NCI-H146 (cell line): ENCODE measurements around the gene APLP2.

ENCODE experiments used
- DNase-seq: peaks from one replicate; lab custom pipeline; 2025; lab: John Stamatoyannopoulos, UW

The APLP2 gene

DNA sequence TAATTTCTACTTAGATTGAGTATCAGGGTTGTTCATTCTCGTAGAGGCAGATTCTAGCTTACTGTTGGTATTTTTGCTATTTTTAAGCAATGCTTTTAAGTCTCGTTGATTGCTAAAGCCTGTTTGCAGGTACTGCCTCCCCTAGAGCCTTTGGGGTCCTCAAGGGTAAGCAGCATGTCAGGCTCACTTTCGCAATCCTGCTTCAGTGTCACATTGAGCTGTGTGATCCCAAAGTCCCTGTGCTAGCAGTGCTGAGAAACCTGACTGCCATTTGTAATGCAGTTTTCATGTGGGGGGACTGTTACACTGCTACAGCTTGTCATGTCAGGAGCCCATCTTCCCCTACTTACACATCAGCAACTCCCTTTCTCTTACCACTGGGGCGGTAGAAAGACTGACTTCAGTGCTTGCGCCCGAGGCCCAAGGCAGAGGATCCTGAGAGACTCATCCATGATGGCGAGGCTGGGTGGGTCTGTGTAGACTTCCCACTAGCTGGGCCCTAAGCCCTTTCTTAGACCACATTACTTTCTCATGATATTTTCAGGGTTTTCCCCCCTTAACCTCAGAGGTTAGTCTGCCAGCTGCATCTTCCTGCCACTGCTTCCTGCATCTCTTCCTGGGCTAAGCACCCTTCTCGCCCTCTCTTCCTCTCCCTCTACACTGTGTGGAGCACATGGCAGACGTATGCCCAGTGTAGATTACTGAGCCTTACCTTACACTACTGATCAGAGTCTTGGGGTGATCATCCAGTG, 49.1 kb downstream of the APLP2 start:
- no peak for DNase-seq

DNA sequence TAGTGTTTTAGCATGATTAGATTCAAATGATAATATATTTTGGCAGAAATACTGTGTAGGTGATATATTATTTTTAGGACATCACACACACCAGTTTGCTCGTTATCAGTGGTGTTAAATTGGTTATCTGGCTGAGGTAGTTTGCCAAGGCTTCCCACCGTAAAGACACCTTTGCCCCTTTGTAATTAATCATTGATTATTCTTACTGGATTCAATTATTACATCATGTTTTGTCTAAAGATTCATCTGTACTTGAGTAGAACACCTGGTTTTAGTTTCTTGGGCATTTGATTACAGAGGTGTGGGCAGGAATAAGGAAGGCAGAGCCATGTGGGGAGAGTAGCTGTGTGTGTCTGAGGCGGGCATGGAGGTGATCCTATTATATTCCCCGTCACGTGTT, 50.4 kb downstream of the APLP2 start:
- DNase-seq = no peak

DNA sequence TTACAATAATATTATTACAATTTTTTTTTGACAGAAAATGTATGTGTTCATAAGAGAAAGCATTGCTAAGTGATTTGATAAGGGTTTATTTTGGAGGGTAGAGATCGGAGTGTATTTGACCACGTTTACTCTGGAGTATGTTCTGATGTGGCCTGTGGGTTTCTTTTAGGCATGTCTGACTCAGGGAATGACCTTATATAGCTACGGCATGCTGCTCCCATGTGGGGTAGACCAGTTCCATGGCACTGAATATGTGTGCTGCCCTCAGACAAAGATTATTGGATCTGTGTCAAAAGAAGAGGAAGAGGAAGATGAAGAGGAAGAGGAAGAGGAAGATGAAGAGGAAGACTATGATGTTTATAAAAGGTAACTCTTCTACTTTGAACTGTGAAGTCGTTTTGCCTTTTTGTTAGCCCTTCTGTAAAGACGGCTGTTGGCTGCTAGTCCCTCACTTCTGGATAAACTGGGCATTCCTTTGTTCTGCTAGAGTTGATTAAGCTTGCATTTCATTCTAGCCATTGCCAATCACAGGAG, 51.8 kb downstream of the APLP2 start:
- no peak for DNase-seq

DNA sequence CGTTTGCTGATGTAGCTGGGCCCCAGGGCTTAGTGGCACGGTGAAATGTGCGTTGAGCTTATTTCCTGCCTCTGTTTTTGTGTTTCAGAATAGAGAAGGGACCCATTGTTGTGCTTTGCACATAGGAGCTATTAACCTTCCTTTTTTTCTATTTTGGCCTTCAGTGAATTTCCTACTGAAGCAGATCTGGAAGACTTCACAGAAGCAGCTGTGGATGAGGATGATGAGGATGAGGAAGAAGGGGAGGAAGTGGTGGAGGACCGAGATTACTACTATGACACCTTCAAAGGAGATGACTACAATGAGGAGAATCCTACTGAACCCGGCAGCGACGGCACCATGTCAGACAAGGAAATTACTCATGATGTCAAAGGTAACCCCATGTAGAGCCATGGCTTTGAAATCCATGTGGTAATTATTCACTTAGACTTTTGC, 52.5 kb downstream of the APLP2 start:
- no peak for DNase-seq

DNA sequence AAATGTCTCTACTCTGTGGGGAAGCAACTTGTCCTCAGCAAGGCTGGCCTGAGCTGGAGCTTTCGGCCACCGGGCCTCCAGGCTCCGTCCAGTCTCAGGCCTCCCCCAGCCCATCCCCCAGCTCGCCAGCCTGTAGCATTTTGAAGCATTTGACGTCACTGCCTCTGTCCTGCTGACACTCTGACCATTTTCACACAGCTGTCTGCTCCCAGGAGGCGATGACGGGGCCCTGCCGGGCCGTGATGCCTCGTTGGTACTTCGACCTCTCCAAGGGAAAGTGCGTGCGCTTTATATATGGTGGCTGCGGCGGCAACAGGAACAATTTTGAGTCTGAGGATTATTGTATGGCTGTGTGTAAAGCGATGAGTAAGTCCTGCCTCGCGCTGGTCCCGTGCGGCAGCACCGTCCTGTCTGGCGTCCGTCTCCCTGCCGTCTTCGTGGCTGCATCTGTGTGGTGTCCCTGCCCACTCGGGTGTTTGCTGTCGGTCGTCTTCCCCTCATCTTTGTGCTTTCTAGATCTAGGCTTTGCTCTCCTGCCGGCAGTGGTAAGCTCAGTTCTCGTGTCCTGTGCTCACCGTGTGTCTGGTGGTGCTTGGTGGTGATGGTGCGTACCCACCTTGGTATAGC, 53.8 kb downstream of the APLP2 start:
- DNase-seq = no peak

DNA sequence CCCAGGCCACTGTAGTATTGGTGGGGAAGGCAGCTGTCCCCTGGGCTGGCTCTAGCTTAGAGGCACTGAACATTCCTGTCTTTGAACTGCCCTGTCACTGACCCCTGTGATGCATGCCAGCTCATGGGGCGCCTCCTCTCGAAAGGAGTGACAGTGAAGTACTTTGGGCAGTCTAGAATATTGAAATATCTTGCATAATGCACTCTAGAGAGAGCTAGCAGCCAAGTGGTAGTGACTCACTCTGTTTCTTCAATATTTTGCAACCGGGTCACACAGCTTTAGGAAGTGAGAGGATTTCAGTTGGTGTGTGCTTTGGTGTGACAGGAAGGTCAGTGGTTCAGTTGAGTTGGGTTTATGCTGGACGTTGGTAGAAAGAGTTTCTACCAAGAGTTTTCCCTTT, 54.4 kb downstream of the APLP2 start:
- no peak for DNase-seq

DNA sequence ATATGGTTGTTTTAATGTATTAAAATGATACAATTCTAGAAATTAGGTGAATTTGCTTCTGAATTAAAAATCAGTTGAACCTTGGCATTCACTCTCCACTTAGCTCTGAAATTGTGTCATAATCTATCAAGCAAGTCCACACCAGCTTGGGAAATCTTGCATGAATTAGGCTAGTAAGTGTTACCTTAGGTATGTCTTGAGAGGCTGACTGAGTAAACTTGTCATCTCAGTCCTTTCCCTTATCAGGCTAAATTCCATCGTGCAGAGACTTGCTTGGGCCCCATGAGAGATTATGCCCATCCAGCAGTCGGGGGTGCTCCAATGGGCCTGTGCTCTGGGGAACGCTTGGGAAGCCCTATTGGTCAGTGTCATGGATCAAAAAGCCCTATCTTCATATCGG, 55.9 kb downstream of the APLP2 start:
- DNase-seq = no peak

DNA sequence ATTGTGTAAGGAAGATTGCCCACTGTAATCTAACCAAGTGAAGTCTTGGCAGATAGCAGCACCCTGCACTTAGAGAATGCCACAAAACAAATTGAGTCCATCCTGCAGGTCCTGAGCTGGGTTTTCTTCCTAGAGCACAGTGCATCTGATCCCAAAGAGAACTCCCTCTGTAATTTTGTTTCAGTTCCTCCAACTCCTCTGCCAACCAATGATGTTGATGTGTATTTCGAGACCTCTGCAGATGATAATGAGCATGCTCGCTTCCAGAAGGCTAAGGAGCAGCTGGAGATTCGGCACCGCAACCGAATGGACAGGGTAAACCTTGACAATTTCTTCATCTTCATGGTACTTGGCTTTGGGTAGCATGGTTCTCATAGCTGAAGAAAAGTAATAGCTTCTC, 56.8 kb downstream of the APLP2 start:
- DNase-seq = no peak

DNA sequence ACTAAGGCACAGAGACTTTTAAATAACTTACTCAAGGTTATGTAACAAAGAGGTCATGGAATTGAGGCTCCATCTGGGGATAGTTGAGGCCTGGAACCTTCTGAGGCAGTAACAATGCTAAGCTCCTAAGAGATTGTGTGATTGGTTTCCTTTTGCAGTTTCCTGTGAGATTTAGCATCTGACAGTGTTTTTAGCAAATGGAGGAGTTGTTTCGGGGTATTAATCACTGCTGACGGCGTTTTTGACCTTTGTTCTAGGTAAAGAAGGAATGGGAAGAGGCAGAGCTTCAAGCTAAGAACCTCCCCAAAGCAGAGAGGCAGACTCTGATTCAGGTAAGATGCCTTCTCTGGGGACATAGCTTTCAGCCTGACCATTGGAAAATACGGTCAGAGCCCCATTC, 57.8 kb downstream of the APLP2 start:
- no peak for DNase-seq

DNA sequence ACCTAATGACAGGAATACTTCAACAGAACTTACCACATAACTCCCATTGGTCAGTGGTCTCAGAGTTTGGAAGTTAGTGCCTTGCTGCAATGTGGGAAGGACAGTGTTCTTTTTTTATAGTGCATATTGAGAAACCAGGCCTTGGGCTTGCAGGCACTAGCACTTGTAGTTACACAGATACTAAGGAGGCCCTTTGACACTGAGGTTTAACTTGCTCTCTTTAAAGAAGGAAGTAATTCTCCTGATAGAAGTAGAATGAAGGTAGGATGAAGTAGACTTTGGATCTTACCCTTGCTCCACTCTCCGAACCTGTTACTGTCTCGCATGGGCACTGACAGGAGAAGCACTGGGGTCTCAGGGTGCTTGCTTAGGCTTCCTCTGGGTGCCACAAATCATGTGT, 58.9 kb downstream of the APLP2 start:
- DNase-seq = no peak

DNA sequence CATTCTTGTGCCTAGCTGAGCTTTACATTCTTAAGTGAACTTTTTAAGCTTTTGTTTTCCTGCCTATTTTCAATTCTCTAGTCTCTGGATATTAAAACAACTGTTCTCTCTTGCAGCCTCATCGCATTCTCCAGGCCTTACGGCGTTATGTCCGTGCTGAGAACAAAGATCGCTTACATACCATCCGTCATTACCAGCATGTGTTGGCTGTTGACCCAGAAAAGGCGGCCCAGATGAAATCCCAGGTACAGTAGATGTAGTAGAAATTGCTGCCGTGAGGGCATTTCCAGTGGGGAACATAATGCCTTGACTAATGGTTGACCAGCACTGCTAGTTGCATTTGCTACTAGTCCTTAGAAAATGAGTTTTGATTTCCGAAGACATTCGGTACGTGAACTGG, 60.2 kb downstream of the APLP2 start:
- DNase-seq = no peak

DNA sequence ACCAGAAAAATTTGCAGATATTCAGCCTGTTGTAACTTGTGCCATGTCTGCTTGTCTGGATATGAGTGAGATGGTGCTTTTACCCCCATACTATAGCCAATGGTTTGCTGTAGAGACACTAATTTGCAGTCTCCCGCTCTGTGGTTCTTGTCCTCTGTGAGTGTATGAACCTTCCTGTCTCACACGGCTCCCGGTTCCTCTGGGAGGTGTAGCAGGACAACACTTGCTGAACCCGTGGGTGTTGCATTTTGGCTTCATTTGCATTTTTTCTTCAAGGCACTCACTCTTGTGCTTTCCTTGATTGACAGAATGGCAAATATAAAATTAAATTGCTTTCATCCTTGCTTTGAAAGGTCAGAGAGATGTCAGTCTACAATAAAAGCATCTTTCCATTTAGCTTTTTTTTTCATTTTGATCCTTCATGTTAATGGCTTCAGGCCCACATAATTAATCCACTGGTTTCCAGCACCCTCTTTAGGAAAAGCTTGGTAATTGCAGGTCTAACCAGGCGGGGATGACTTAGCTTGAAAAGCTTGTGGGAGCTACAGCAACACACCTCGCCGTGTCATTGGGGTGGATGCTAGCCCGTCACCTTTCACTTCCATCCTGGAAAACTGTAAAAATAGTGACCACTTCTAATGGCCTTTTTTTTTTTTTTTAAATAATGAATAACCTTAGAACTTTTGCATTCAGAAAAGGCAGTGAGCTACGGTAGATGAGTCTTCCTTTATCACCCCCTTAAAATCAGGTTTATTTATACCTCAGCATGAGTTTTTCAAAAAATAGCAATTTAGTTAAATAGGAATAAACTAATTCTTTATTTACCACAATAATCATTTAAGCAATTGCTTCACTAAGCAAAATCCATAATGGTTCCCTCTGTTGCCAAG, 62.5 kb downstream of the APLP2 start:
- DNase-seq = peak; percentile 26

DNA sequence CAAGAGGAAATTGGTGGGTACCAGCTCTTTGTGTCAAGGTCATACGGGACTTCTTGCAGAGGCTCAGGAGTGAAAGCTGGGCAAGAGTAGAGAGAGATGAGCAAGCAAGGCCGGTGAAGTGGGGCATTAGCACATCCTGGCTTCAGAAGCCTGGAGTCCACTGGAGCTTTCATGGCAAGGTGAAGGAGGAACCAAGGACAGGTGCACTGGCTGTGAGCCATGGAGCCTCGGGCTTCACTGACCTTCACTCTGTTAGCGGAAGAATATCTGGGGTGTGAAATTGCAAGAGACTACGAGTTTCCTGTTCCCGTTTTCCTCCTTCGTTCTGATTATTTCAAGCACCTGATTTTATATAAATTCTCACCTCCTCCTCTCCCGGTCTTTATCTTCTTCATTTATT, 64.0 kb downstream of the APLP2 start:
- DNase-seq = no peak

DNA sequence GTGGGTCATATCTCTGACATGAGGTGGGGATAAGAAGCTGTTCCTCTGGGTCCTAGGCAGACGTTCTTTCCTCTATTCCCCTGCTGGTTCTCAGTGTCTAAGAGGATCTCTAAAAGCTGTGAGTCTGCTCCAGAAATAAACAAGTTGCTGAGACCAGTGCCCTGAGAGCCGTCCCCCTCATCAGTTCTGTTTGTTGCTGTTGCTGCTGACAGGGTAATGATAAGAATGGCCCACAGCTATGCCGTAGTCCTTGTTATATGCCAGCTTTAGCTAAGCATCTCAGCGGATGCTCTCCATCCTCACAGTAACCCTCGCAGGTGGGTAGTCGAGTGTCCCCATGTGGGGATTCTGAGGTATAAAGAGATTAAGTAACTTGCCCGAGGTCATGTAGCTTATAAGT, 66.4 kb downstream of the APLP2 start:
- no peak for DNase-seq

DNA sequence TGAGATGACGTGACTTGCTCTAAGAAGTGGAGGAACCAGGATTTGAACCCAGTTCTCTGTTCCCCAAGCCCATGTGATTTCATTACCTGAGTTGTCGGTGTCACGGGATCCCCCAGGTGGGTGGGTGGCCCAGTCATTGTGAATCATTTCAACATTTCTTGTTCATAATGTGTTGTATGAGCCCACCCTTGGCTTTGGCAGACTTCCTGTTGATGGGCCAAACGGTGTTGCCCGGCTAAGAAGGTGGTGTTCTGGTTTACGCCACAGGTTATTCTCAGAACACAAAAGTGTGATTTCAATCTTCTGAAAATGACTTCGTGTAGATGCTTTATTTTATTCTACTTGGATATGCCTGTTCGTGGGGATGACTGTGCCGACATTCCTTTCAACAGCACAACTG, 68.3 kb downstream of the APLP2 start:
- no peak for DNase-seq

DNA sequence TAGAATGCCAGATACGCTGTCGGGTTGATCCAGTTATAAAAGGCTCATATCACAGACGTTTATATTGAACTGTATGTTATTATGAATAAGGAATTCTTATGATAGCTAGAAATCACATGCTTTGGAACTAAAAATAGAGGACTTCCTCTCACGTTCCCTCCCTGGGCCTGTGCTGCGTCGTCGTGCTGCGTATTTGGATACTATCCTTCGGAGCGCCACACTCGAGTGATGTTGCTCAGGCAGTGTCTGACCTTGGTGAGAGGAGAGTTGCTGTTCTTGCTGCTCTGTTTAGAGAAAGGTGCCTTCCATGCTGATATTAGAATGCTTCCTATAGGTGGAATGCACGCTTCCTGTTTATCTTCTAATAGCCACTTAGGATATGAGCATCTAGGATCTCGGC, 69.7 kb downstream of the APLP2 start:
- DNase-seq = no peak

DNA sequence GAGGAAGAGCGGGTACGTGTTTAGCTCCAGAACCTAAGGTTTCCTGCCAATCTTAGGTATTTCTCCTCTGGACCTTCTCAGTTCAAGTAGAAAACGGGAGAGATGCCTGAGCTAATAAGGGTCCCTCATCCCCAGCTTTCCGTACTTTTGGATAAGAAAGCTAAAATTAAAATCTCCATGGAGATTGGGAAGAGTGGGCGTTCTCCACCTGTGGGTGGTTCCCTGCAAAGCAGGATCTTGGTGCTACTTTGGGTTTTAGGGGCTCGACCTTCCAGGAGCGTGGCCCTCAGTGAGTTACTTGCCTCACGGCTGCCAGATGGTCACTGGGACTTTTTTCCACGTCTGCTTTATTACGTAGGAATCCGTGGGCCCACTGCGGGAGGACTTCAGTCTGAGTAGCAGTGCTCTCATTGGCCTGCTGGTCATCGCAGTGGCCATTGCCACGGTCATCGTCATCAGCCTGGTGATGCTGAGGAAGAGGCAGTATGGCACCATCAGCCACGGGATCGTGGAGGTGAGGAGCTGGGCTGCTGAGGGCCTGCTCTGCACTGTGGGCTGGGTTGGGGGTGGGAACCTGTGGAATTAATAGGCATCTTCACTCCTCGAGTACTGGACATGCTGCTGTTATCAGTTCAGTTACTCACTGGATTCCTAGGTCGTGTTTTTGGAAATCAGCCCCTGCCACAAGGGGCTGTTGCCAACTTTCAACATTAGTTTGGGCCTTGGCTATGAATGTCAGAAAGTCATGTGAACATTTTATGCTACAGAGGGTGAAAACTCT, 72.1 kb downstream of the APLP2 start:
- DNase-seq = no peak

DNA sequence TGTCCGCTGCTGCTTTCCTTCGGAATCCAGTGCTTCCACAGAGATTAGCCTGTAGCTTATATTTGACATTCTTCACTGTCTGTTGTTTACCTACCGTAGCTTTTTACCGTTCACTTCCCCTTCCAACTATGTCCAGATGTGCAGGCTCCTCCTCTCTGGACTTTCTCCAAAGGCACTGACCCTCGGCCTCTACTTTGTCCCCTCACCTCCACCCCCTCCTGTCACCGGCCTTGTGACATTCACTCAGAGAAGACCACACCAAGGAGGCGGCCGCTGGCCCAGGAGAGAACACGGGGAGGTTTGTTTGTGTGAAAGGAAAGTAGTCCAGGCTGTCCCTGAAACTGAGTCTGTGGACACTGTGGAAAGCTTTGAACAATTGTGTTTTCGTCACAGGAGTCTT, 74.4 kb downstream of the APLP2 start:
- DNase-seq = no peak

DNA sequence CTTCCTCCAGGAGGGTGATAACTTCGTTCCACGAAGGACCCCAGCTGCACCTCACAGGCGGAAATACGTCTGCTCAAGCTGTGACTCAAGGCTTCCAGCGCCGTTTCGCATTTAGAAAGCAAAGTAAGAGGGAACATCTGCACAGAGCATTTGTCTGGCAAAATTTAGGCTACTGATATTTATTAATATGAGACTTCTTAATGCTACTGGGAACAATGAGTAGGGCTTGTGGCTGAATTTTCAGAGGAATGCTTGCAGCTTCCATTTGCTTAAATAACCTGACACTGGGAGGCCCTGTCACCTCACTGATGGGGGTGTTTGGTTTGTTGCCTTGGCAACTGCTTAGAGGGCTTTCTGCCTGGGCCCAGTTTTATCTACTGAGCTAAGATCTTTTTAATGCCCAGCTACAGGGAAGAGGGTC, 75.2 kb downstream of the APLP2 start:
- DNase-seq = no peak

DNA sequence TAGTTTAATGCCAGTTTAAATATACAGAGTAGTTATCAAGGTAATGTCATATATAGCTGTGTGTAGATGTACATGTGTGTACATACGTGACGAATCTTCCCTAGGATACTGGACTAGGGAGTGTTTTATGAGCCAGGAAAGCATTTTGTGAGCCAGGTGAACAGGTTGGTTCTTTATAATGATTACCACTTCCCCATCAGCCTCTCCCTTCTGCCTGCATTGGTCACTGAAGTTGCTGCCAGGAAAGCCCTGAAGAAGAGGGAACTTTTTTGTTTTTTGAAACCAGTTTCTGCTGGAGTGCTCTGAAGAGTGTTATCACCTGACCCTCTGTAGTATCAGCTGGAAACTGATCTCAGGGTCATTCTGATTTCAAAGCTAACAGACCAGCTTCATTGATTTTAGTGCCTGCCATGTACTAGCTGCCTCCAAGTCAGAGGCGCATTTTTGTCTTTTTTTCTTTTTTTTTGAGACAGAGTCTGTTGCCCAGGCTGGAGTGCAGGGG, 75.7 kb downstream of the APLP2 start:
- no peak for DNase-seq

DNA sequence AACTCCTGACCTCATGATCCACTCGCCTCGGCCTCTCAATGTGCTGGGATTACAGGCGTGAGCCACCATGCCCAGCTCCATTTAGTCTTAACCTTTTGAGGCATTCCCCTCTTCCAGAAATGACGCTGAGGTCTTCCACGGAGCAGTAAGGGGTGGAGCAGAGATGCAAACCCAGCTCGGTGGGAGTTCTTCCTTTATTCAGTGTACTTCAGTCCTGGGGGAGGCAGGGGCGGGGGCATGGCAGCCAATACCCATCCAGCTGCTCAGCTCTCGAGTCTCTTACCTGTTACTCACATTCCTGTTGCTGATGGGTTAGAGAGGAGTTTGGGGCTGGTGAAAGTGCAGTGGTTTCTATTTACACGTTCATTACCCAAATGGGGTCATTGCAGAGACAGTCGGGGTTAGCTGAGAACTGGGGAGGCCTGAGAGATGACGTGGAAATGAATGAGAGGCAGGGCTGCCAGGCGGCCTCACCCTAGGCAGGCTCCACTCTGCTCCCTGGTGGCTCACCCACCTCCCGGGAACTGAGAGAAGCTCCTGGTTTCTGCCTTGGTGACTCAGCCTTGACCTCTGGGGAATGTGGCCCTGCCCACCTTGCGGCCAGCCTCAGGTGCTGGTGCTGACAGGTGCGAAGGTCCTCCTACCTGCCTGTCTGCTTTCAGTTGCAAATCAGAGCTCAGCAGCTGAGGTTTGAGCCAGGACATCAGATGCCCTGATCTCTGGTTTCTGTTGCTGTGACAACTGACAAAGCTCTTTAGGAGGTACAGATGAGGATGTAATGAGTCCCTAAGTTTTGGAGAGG, 76.5 kb downstream of the APLP2 start:
- peak; percentile 29 for DNase-seq
